Measurements from ENCODE around the gene MGMT.

- TF ChIP-seq TARDBP (IDR thresholded peaks at IDR 0.05) (no peak), MAZ (CRISPR knock-in tag; conservative IDR thresholded peaks at IDR 0.05 in 1 of 2, IDR thresholded peaks at IDR 0.05 in 1 of 2) (no peak), POU5F1 (IDR thresholded peaks at IDR 0.05; ENCODE audit: borderline replicate concordance, low read depth, low read length, partially characterized antibody) (no peak), NR4A1 (CRISPR knock-in tag; IDR thresholded peaks at IDR 0.05) (no peak), NR4A1 (tag; IDR thresholded peaks at IDR 0.05) (no peak)
Measured at GRCh38 chr10:129809841-129810240, 342.8 kb downstream of the MGMT start.

Measured in K562 (cell line).